HTR-8/SVneo (cell line): Measurements from ENCODE around the gene EVC.
"Not testable (repeated sequence)": the region's sequence is repeated elsewhere in the genome, so short reads cannot be mapped to it uniquely, and the experiment has no call there.

Source experiments
- DNase-seq: peaks from one replicate; pipeline ENCODE4 v3.0.0; 2011; ENCODE audit warnings: low spot score, mixed read lengths; ENCODE audit not compliant: insufficient read length
- FAIRE-seq: peaks from 2 replicates; lab custom pipeline; 2011; peaks lifted over from hg19 to GRCh38; lab: Jason Lieb, UNC

EVC gene

GRCh38 chr4:5828005-5828391 is 117.0 kb downstream of the EVC start:
- no peak for DNase-seq
- FAIRE-seq: no peak

GRCh38 chr4:5836943-5837342 is 125.9 kb downstream of the EVC start:
- FAIRE-seq (no peak), DNase-seq (no peak)

- FAIRE-seq, DNase-seq: not testable (repeated sequence)
These were observed 126.5 kb downstream of the EVC start for GRCh38 chr4:5837483-5837882.

GRCh38 chr4:5839332-5839731 is 128.3 kb downstream of the EVC start:
- FAIRE-seq (no peak), DNase-seq (no peak)

GRCh38 chr4:5839751-5840674 is 129.0 kb downstream of the EVC start:
- no peak for FAIRE-seq

GRCh38 chr4:5842456-5842855 is 131.5 kb downstream of the EVC start:
- DNase-seq: no peak
- peak; percentile 68 for FAIRE-seq

More at GRCh38 chr4:5839751-5840674, 129.0 kb downstream of the EVC start:
- DNase-seq: no peak

GRCh38 chr4:5843573-5844530 is 132.9 kb downstream of the EVC start:
- FAIRE-seq (no peak), DNase-seq (no peak)

GRCh38 chr4:5845035-5845905 is 134.3 kb downstream of the EVC start:
- FAIRE-seq (no peak), DNase-seq (no peak)

- no peak for DNase-seq
- no peak for FAIRE-seq
These were observed 140.8 kb downstream of the EVC start for GRCh38 chr4:5851637-5852301.

- DNase-seq: no peak
- FAIRE-seq: no peak
These were observed 141.7 kb downstream of the EVC start for GRCh38 chr4:5852523-5853202.

- FAIRE-seq: no peak
- no peak for DNase-seq
These were observed 143.9 kb downstream of the EVC start for GRCh38 chr4:5854929-5855328.

- not testable (repeated sequence) for DNase-seq
- FAIRE-seq: peak; percentile 97
These were observed 145.4 kb downstream of the EVC start for GRCh38 chr4:5856362-5856761.

- DNase-seq (no peak), FAIRE-seq (no peak)
These were observed 146.2 kb downstream of the EVC start for GRCh38 chr4:5857199-5857598.

- no peak for FAIRE-seq
- no peak for DNase-seq
These were observed 147.2 kb downstream of the EVC start for GRCh38 chr4:5858020-5858769.

- DNase-seq (peak; percentile 68), FAIRE-seq (no peak)
These were observed 152.6 kb downstream of the EVC start for GRCh38 chr4:5863461-5864113.
